HCT116 (cell line): ENCODE measurements around the gene FABP3.

ENCODE experiments used
- ATF3 ChIP-seq: IDR thresholded peaks from 2 replicates; pipeline ENCODE4 v1.6.1; 2012
- CEBPB ChIP-seq: IDR thresholded peaks from 2 replicates; pipeline ENCODE4 v1.6.1; 2012; ENCODE audit warnings: low read depth
- CTCF ChIP-seq, 3 experiments: fragments of 200-600 bp in 1 of 3; sonication (generic) in 1 of 3; IDR thresholded peaks in 2 of 3; conservative IDR thresholded peaks in 1 of 3; 2 replicates each; pipeline ENCODE4 v1.5.1; 2012 to 2017; ENCODE audit warnings: low read depth in 2 of 3, low read length in 2 of 3, antibody characterized with exemption in 1 of 3, borderline replicate concordance in 1 of 3, control low read depth in 1 of 3, mild to moderate bottlenecking in 1 of 3, mixed read lengths in 1 of 3, mixed run types in 1 of 3, moderate library complexity in 1 of 3; ENCODE audit not compliant: insufficient read depth in 1 of 3
- EGR1 ChIP-seq: IDR thresholded peaks from 2 replicates; pipeline ENCODE4 v1.6.1; 2012; ENCODE audit warnings: low read depth
- EZH2 ChIP-seq: fragments of 200-600 bp; sonication (generic); IDR thresholded peaks from 2 replicates; pipeline ENCODE4 v1.6.1; 2017; ENCODE audit warnings: antibody characterized with exemption, mixed run types
- POLR2A ChIP-seq: IDR thresholded peaks from 2 replicates; pipeline ENCODE4 v1.7.0; 2011; ENCODE audit warnings: borderline replicate concordance; ENCODE audit not compliant: insufficient read depth, insufficient read length; ENCODE audit errors: extremely low read depth
- POLR2AphosphoS5 ChIP-seq: IDR thresholded peaks from 2 replicates; pipeline ENCODE4 v1.6.1; 2011; ENCODE audit warnings: mild to moderate bottlenecking, low read depth, low read length, moderate library complexity
- REST ChIP-seq: IDR thresholded peaks from 2 replicates; pipeline ENCODE4 v1.6.1; 2012; ENCODE audit warnings: low read depth
- SIN3A ChIP-seq: IDR thresholded peaks from 2 replicates; pipeline ENCODE4 v1.6.1; 2012; ENCODE audit warnings: low read depth
- SP1 ChIP-seq: IDR thresholded peaks from 2 replicates; pipeline ENCODE4 v1.6.1; 2012; ENCODE audit warnings: low read depth
- TCF7L2 ChIP-seq: IDR thresholded peaks from 2 replicates; pipeline ENCODE4 v1.7.0; 2011; ENCODE audit warnings: borderline replicate concordance, inconsistent platforms; ENCODE audit not compliant: insufficient read depth, insufficient read length; ENCODE audit errors: extremely low read depth
- ZFX ChIP-seq: fragments of 450-650 bp; IDR thresholded peaks from 2 replicates; pipeline ENCODE4 v1.6.1; 2017
- TF ChIP-seq, protein P1 (sequence below): IDR thresholded peaks from 2 replicates; pipeline ENCODE4 v1.6.1; 2012

GRCh38 chr1:31326461-31326860 is 46.4 kb downstream of the FABP3 start:
- no peak for TF ChIP-seq CTCF (IDR thresholded peaks at IDR 0.05 in 2 of 3, conservative IDR thresholded peaks at IDR 0.05 in 1 of 3; ENCODE audit: borderline replicate concordance in 1 of 3, insufficient read depth in 1 of 3, low read depth in 2 of 3, low read length in 2 of 3)
- TF ChIP-seq CEBPB, result no peak
- TF ChIP-seq EZH2, result no peak
- no peak for TF ChIP-seq TCF7L2
- no peak for TF ChIP-seq EGR1
- TF ChIP-seq ATF3, result no peak
- TF ChIP-seq POLR2A, result no peak
- no peak for TF ChIP-seq SP1
- TF ChIP-seq POLR2AphosphoS5, result no peak
- TF ChIP-seq, protein P1, sequence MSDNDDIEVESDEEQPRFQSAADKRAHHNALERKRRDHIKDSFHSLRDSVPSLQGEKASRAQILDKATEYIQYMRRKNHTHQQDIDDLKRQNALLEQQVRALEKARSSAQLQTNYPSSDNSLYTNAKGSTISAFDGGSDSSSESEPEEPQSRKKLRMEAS, result no peak
- no peak for TF ChIP-seq REST
- TF ChIP-seq SIN3A, result no peak
- TF ChIP-seq ZFX, result no peak
